Adrenal gland (tissue), 5 donors: ENCODE measurements around the gene FBLN2.

Source experiments
- CTCF ChIP-seq, 6 experiments: fragments of 450-650 bp in 4 of 6; fragments of 200-600 bp in 2 of 6; sonication (generic) in 1 of 6; IDR thresholded peaks; 1 replicate in 5 of 6; 2 replicates in 1 of 6; pipeline versions ENCODE4 v1.5.1 to v1.8.0; 2016 to 2021; ENCODE audit warnings: antibody characterized with exemption in 6 of 6, mild to moderate bottlenecking in 2 of 6, moderate library complexity in 1 of 6
- POLR2A ChIP-seq, 2 donors: fragments of 450-650 bp; IDR thresholded peaks; one replicate each; pipeline ENCODE4 v1.6.1; 2017; ENCODE audit warnings: antibody characterized with exemption in 2 of 2, mild to moderate bottlenecking in 2 of 2, moderate library complexity in 1 of 2
- donor health status: DM: no; HTN: no; CAD: no.

GRCh38 chr3:13540297-13540995 is 8.5 kb upstream of the FBLN2 start:
- TF ChIP-seq CTCF (IDR thresholded peaks at IDR 0.05) (no peak), POLR2A (IDR thresholded peaks at IDR 0.05) (no peak)
